Upper lobe of right lung (tissue), 1 donor: ENCODE results near the gene ATXN7L3B. TPM values are rescaled to one million over a fixed set of nuclear protein-coding genes. Genes with fewer than 3 reads are reported as not detected.

ENCODE experiments used
- ATAC-seq: fragments of 200-7000 bp; cut with Tn5 transposase; one replicate; pipeline ENCODE4 v1.9.1; 2020; ENCODE audit warnings: mild to moderate bottlenecking, moderate library complexity
- DNase-seq: peaks from one replicate; pipeline ENCODE4 v3.0.0-alpha.2; 2020
- H3K27ac ChIP-seq: fragments of 200-600 bp; one replicate; pipeline ENCODE4 v1.8.0; 2022
- H3K27me3 ChIP-seq: fragments of 200-600 bp; one replicate; pipeline ENCODE4 v1.8.0; 2022; ENCODE audit warnings: mild to moderate bottlenecking
- H3K36me3 ChIP-seq: fragments of 200-600 bp; one replicate; pipeline ENCODE4 v1.8.0; 2022
- H3K4me1 ChIP-seq: fragments of 200-600 bp; one replicate; pipeline ENCODE4 v1.8.0; 2022
- H3K4me3 ChIP-seq: fragments of 200-600 bp; one replicate; pipeline ENCODE4 v1.8.0; 2022; ENCODE audit warnings: mild to moderate bottlenecking
- H3K9me3 ChIP-seq: fragments of 200-600 bp; one replicate; pipeline ENCODE4 v1.8.0; 2022
- CTCF ChIP-seq: fragments of 200-600 bp; IDR thresholded peaks from one replicate; pipeline ENCODE4 v1.8.0; 2022; ENCODE audit warnings: antibody characterized with exemption
- intact Hi-C: fragments of 100-400 bp; cut with DNase I; formaldehyde crosslinking; loops from one replicate; pipeline ENCODE4 v1.11.0; 2022
- total RNA-seq: library from RNA; stranded (reverse); fragmentation: NEBNext Ultra II Directional; extraction: Animal tissue kit (Norgen Biotek cat#: 25700); gene quantifications from one replicate; pipeline ENCODE4 v1.2.1, GENCODE V29; 2021
- donor health status: DM: no; HTN: yes; CAD: no; lungs with severe emphysema.

ATXN7L3B gene
- total RNA-seq, 1 donor from 2014 or later: 30.4 TPM

- intact Hi-C loops: no loop called here
- Histone ChIP-seq H3K27me3 (peaks cover 3% of the 10 kb centered on the region), H3K9me3 (no peaks in the 10 kb centered on the region), H3K27ac (no peak overlapping the region), H3K4me3 (no peak overlapping the region), H3K36me3 (no peaks in the 10 kb centered on the region), H3K4me1 (no peaks in the 10 kb centered on the region)
- ATAC-seq (no peak), DNase-seq (no peak)
- no peak for TF ChIP-seq CTCF
These were observed 10.1 kb upstream of the ATXN7L3B start for GRCh38 chr12:74527491-74527890.

- ATAC-seq (no peak), DNase-seq (no peak)
- no peak for TF ChIP-seq CTCF
- no peak overlapping the region for H3K4me3 ChIP-seq
- no peak overlapping the region for H3K27ac ChIP-seq
- no peaks in the 10 kb centered on the region for H3K4me1 ChIP-seq
- H3K36me3 ChIP-seq: no peaks in the 10 kb centered on the region
- H3K9me3 ChIP-seq: no peaks in the 10 kb centered on the region
- intact Hi-C loops: no loop called here
- H3K27me3 ChIP-seq: peaks cover 2% of the 10 kb centered on the region
These were observed 7.0 kb upstream of the ATXN7L3B start for GRCh38 chr12:74530676-74531075.

DNA sequence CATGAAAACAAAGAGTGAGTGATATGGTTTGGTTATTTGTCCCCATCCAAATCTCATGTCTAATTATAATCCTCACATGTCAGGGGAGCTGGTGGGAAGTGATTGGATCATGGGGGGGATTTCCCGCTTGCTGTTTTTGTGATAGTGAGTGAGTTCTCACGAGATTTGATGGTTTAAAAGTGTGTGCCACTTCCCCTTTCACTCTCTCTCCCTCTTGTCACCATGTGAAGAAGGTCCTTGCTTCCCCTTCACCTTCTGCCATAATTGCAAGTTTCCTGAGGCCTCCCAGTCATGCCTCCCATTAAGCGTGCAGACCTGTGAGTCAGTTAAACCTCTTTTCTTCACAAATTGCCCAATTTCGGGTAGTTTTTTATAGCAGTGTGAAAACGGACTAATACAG is 2.1 kb upstream of the ATXN7L3B start:
- no peak overlapping the region for H3K4me3 ChIP-seq
- no peaks in the 10 kb centered on the region for H3K27me3 ChIP-seq
- no peak for DNase-seq
- H3K36me3 ChIP-seq: no peaks in the 10 kb centered on the region
- no peaks in the 10 kb centered on the region for H3K9me3 ChIP-seq
- no peak for ATAC-seq
- TF ChIP-seq CTCF: no peak
- intact Hi-C loops: no loop called here
- H3K4me1 ChIP-seq: peaks cover 21% of the 10 kb centered on the region
- no peak overlapping the region for H3K27ac ChIP-seq

DNA sequence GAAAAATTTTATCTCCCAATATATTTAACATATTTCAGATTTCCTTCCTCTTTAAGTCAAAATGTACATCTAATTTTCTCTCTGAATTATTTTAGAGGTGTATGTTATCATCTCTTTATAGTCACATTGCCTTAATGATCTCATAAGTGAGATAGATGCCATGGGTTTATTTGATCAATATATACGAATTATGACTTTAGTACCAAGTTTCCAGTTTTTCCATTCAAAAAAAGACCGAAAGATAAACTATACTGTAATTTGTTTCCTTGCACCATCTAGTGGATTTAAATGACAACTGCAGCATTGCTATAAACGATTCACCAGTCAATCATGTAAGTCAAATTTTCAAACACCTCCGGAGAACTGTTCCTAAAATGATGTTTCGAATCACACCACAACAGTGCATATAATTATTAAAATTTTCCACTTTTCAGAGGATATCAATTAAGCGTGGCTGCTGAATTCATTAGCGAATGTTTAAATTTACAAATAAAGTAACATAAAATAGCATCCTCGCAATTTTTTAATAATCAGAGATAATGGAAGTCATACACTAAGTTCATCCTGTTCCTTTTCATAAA is 419 bp upstream of the ATXN7L3B start:
- Histone ChIP-seq H3K4me1 (peaks cover 38% of the 10 kb centered on the region), H3K27me3 (no peaks in the 10 kb centered on the region), H3K4me3 (peak overlapping the region; percentile 94), H3K36me3 (peaks cover under 1% of the 10 kb centered on the region), H3K27ac (peak overlapping the region; percentile 99), H3K9me3 (no peaks in the 10 kb centered on the region)
- ATAC-seq (peak; percentile 43), DNase-seq (no peak)
- peak; percentile 78 for TF ChIP-seq CTCF
- intact Hi-C loops: no loop called here

- intact Hi-C loops: no loop called here
- no peaks in the 10 kb centered on the region for H3K9me3 ChIP-seq
- H3K27ac ChIP-seq: peak overlapping the region; percentile 99
- peak overlapping the region; percentile 94 for H3K4me3 ChIP-seq
- ATAC-seq: peak; percentile 22
- peaks cover 42% of the 10 kb centered on the region for H3K4me1 ChIP-seq
- peaks cover 9% of the 10 kb centered on the region for H3K36me3 ChIP-seq
- TF ChIP-seq CTCF: no peak
- DNase-seq: no peak
- no peaks in the 10 kb centered on the region for H3K27me3 ChIP-seq
These were observed 1.0 kb downstream of the ATXN7L3B start for GRCh38 chr12:74538491-74539258.
